BJ (cell line): ENCODE data around the gene TAMALIN. TPM values are rescaled to one million over a fixed set of nuclear protein-coding genes. Genes with fewer than 3 reads are reported as not detected.

Experiments used
- CTCF ChIA-PET: fragments of 350-600 bp; formaldehyde crosslinking; extraction: SDS; loops from one replicate; lab custom pipeline; 2021; ENCODE audit warnings: antibody characterized with exemption, inconsistent platforms; lab: Yijun Ruan, JAX
- POLR2A ChIA-PET: fragments of 300-600 bp; sonication (Branson Sonifier 250); formaldehyde crosslinking; extraction: SDS; loops from one replicate; lab custom pipeline; 2021; ENCODE audit warnings: antibody characterized with exemption; lab: Charles Lee
- DNase-seq: peaks from one replicate; pipeline ENCODE4 v3.0.0-alpha.2; 2011; ENCODE audit warnings: low read depth
- H3K27me3 ChIP-seq: 2 replicates; pipeline ENCODE4 v1.6.0; 2011; ENCODE audit warnings: low read length; ENCODE audit not compliant: control insufficient read depth, insufficient read depth
- H3K36me3 ChIP-seq: 2 replicates; pipeline ENCODE4 v1.5.1; 2011; ENCODE audit warnings: low read length; ENCODE audit not compliant: control insufficient read depth, insufficient read depth
- H3K4me3 ChIP-seq: 2 replicates; pipeline ENCODE4 v1.5.1; 2011; ENCODE audit warnings: low read depth, mild to moderate bottlenecking, control low read depth, low read length
- polyA plus RNA-seq: library from polyadenylated mRNA; depleted of rRNA; stranded (reverse); fragments of >200 nt; gene quantifications from 2 replicates; pipeline ENCODE4 v1.2.3, GENCODE V29; 2011
- TF ChIP-seq, protein P1 (sequence below): IDR thresholded peaks from 2 replicates; pipeline ENCODE4 v1.5.1; 2011; ENCODE audit warnings: low read depth, mild to moderate bottlenecking, control low read depth, inconsistent platforms, low read length, moderate library complexity; ENCODE audit not compliant: insufficient read depth

TAMALIN gene
- polyA plus RNA-seq, 1 experiment: 1.3 TPM

DNA sequence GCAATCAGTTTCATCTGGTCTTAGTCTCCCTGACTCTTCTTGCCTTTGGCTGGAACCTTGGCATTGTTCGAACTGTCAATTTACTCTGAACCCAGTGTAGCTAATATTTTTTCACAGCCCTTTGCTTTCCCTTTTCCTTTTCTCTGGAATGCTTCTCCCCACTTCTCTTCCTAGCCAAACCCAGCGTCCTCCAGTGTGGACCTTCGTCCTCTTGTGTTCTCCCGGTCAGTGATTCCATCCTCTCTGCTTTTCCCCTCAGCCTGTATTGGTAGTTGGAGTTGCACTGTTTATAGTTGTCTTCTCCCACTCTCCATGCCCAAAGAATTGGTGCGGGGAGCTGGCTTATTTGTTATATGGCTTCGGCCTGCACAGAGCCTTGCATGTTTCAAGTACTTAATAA lies 45.9 kb upstream of the TAMALIN start:
- H3K36me3 ChIP-seq: peaks cover 3% of the 10 kb centered on the region; the same call in 1 of the 2 replicates
- no peak overlapping the region for H3K4me3 ChIP-seq
- CTCF ChIA-PET: interaction anchor here (2.5 kb wide), 1 partner anchor 10 kb away, joined by 9 read pairs; no protein-coding TSS in a partner anchor
- DNase-seq: no peak
- no peaks in the 10 kb centered on the region for H3K27me3 ChIP-seq
- TF ChIP-seq, protein P1, sequence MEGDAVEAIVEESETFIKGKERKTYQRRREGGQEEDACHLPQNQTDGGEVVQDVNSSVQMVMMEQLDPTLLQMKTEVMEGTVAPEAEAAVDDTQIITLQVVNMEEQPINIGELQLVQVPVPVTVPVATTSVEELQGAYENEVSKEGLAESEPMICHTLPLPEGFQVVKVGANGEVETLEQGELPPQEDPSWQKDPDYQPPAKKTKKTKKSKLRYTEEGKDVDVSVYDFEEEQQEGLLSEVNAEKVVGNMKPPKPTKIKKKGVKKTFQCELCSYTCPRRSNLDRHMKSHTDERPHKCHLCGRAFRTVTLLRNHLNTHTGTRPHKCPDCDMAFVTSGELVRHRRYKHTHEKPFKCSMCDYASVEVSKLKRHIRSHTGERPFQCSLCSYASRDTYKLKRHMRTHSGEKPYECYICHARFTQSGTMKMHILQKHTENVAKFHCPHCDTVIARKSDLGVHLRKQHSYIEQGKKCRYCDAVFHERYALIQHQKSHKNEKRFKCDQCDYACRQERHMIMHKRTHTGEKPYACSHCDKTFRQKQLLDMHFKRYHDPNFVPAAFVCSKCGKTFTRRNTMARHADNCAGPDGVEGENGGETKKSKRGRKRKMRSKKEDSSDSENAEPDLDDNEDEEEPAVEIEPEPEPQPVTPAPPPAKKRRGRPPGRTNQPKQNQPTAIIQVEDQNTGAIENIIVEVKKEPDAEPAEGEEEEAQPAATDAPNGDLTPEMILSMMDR: no peak
- POLR2A ChIA-PET: no interaction called here

- H3K4me3 ChIP-seq: no peak overlapping the region
- H3K27me3 ChIP-seq: no peaks in the 10 kb centered on the region
- CTCF ChIA-PET: interaction anchor here (0.9 to 2.5 kb wide), 5 partner anchors 9 to 64 kb away, joined by 4 to 10 read pairs (median 4); no protein-coding TSS in a partner anchor
- peaks cover 3% of the 10 kb centered on the region; the same call in 1 of the 2 replicates for H3K36me3 ChIP-seq
- POLR2A ChIA-PET: interaction anchor here (0.6 kb wide), 1 partner anchor 318 kb away, joined by 4 read pairs; no protein-coding TSS in a partner anchor
- TF ChIP-seq, protein P1: no peak
- no peak for DNase-seq
These were observed 44.9 kb upstream of the TAMALIN start for GRCh38 chr12:51961834-51962233.

GRCh38 chr12:51962737-51963136 lies 44.0 kb upstream of the TAMALIN start:
- ChIA-PET POLR2A (no interaction called here), CTCF (interaction anchor here (0.7 to 2.5 kb wide), 7 partner anchors 8 to 63 kb away, joined by 3 to 10 read pairs (median 4); no protein-coding TSS in a partner anchor)
- Histone ChIP-seq H3K27me3 (no peaks in the 10 kb centered on the region), H3K4me3 (no peak overlapping the region), H3K36me3 (peaks cover 3% of the 10 kb centered on the region; the same call in 1 of the 2 replicates)
- TF ChIP-seq, protein P1: no peak
- no peak for DNase-seq

- no peak for DNase-seq
- TF ChIP-seq, protein P1: no peak
- ChIA-PET POLR2A (no interaction called here), CTCF (interaction anchor here (1.5 kb wide), 1 partner anchor 41 kb away, joined by 3 read pairs; no protein-coding TSS in a partner anchor)
- Histone ChIP-seq H3K36me3 (peaks cover 3% of the 10 kb centered on the region; the same call in 1 of the 2 replicates), H3K27me3 (no peaks in the 10 kb centered on the region), H3K4me3 (no peak overlapping the region)
These were observed 43.3 kb upstream of the TAMALIN start for GRCh38 chr12:51963477-51963876.

DNA sequence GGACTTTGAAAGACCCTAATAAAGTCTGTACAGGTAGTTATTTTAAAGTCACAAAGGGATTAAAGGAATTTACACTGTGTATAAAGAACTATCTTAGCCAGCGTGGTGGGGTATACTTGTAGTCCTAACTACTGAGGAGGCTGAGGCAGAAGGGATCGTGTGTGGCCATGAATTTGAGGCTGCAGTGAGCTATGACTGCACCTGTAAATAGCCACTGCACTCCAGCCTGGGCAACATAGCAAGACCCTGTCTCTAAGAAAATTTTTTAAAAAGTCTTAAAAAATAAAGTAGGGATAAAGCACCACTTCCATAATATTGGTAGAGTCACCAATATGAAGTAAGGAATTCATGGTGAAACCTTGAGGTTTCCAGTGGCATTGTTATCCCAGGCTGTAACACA lies 37.1 kb upstream of the TAMALIN start:
- Histone ChIP-seq H3K27me3 (no peaks in the 10 kb centered on the region), H3K36me3 (no peaks in the 10 kb centered on the region), H3K4me3 (no peak overlapping the region)
- ChIA-PET CTCF (interaction anchor here (1.0 to 2.0 kb wide), 4 partner anchors 8 to 75 kb away, joined by 3 to 9 read pairs (median 4); no protein-coding TSS in a partner anchor), POLR2A (no interaction called here)
- TF ChIP-seq, protein P1: no peak
- no peak for DNase-seq
